HG02840 (cell line): ENCODE results near the gene ERMAP.
"Not testable (repeated sequence)": the region's sequence is repeated elsewhere in the genome, so short reads cannot be mapped to it uniquely, and the experiment has no call there.

Experiments used
- ATAC-seq: cut with Tn5 transposase; IDR thresholded peaks from one replicate; pipeline ENCODE4 v1.9.1; 2021; ENCODE audit warnings: mild to moderate bottlenecking, moderate library complexity, moderate number of reproducible peaks; ENCODE audit not compliant: unreplicated experiment, low FRiP score

Gene ERMAP

GRCh38 chr1:42806593-42806992 is 10.3 kb upstream of the ERMAP start:
- ATAC-seq: no peak

GRCh38 chr1:42807056-42807668 is 9.8 kb upstream of the ERMAP start:
- ATAC-seq: no peak

GRCh38 chr1:42814815-42815214 is 2.1 kb upstream of the ERMAP start:
- not testable (repeated sequence) for ATAC-seq

GRCh38 chr1:42815941-42816584 is 859 bp upstream of the ERMAP start:
- no peak for ATAC-seq

- ATAC-seq: no peak
Observed at GRCh38 chr1:42817440-42817767, 482 bp downstream of the ERMAP start.

GRCh38 chr1:42817976-42818375 is 1.1 kb downstream of the ERMAP start:
- no peak for ATAC-seq

GRCh38 chr1:42820813-42821212 is 3.9 kb downstream of the ERMAP start:
- ATAC-seq: no peak

GRCh38 chr1:42821690-42822089 is 4.8 kb downstream of the ERMAP start:
- no peak for ATAC-seq

GRCh38 chr1:42822800-42823392 is 6.0 kb downstream of the ERMAP start:
- no peak for ATAC-seq

GRCh38 chr1:42824481-42825035 is 7.6 kb downstream of the ERMAP start:
- ATAC-seq: no peak

- ATAC-seq: no peak
Observed at GRCh38 chr1:42825036-42825851, 8.3 kb downstream of the ERMAP start.

GRCh38 chr1:42830631-42831030 is 13.7 kb downstream of the ERMAP start:
- no peak for ATAC-seq

GRCh38 chr1:42831273-42831672 is 14.4 kb downstream of the ERMAP start:
- ATAC-seq: no peak

- ATAC-seq: no peak
Observed at GRCh38 chr1:42832641-42833240, 15.8 kb downstream of the ERMAP start.

GRCh38 chr1:42833981-42834380 is 17.1 kb downstream of the ERMAP start:
- ATAC-seq: no peak

GRCh38 chr1:42834803-42835202 is 17.9 kb downstream of the ERMAP start:
- no peak for ATAC-seq

- ATAC-seq: no peak
Observed at GRCh38 chr1:42835422-42835821, 18.5 kb downstream of the ERMAP start.

- no peak for ATAC-seq
Observed at GRCh38 chr1:42837709-42838108, 20.8 kb downstream of the ERMAP start.

GRCh38 chr1:42838482-42839190 is 21.7 kb downstream of the ERMAP start:
- no peak for ATAC-seq

GRCh38 chr1:42841010-42841409 is 24.1 kb downstream of the ERMAP start:
- ATAC-seq: no peak
